NCI-H2081 (cell line): Measurements from ENCODE around the gene LRG1.

ENCODE experiments used
- DNase-seq, 2 experiments: peaks; one replicate each; lab custom pipeline; 2025; lab: John Stamatoyannopoulos, UW

The LRG1 gene

GRCh38 chr19:4511300-4512054, 28.4 kb downstream of the LRG1 start:
- no peak for DNase-seq

GRCh38 chr19:4510435-4511255, 29.2 kb downstream of the LRG1 start:
- DNase-seq, result no peak

GRCh38 chr19:4508698-4509097, 31.1 kb downstream of the LRG1 start:
- DNase-seq, result peak in 1 of 2 experiments; percentile 22

- DNase-seq, result no peak
Observed at GRCh38 chr19:4507804-4508203, 32.0 kb downstream of the LRG1 start.

GRCh38 chr19:4507150-4507452, 32.7 kb downstream of the LRG1 start:
- DNase-seq, result no peak

- no peak for DNase-seq
Observed at GRCh38 chr19:4506449-4507149, 33.2 kb downstream of the LRG1 start.

- no peak for DNase-seq
Observed at GRCh38 chr19:4505570-4506448, 34.0 kb downstream of the LRG1 start.

GRCh38 chr19:4504891-4505569, 34.8 kb downstream of the LRG1 start:
- no peak for DNase-seq

- DNase-seq, result no peak
Observed at GRCh38 chr19:4504297-4504701, 35.5 kb downstream of the LRG1 start.

GRCh38 chr19:4503825-4504170, 36.0 kb downstream of the LRG1 start:
- DNase-seq, result no peak

GRCh38 chr19:4503132-4503824, 36.6 kb downstream of the LRG1 start:
- DNase-seq, result peak in 1 of 2 experiments; percentile 2

- no peak for DNase-seq
Observed at GRCh38 chr19:4502282-4503131, 37.3 kb downstream of the LRG1 start.

- DNase-seq, result no peak
Observed at GRCh38 chr19:4501691-4502090, 38.1 kb downstream of the LRG1 start.

GRCh38 chr19:4500841-4501591, 38.8 kb downstream of the LRG1 start:
- DNase-seq, result no peak

GRCh38 chr19:4499855-4500254, 40.0 kb downstream of the LRG1 start:
- no peak for DNase-seq

- no peak for DNase-seq
Observed at GRCh38 chr19:4499318-4499717, 40.5 kb downstream of the LRG1 start.

GRCh38 chr19:4498694-4499093, 41.1 kb downstream of the LRG1 start:
- DNase-seq, result no peak

GRCh38 chr19:4497770-4498389, 42.0 kb downstream of the LRG1 start:
- no peak for DNase-seq

GRCh38 chr19:4496304-4496703, 43.5 kb downstream of the LRG1 start:
- DNase-seq, result no peak
